Adipose tissue (tissue), 3 donors: ENCODE data around the gene TSPO2. TPM values are rescaled to one million over a fixed set of nuclear protein-coding genes. Genes with fewer than 3 reads are reported as not detected.

ENCODE experiments used
- H3K27ac ChIP-seq: one replicate; pipeline ENCODE4 v1.5.1; 2013; ENCODE audit warnings: low read depth, low read length
- WGBS, 3 donors: extraction: QIAGEN DNeasy Blood & Tissue Kit; methylation state at CpG; one replicate each; pipeline ENCODE4 v1.1.7; 2013; 5-methylcytosine and 5-hydroxymethylcytosine counted together
- polyA plus RNA-seq, 3 donors: library from polyadenylated mRNA; stranded (reverse); fragments of 200-250 nt; gene quantifications; one replicate each; pipeline ENCODE4 v1.2.3, GENCODE V29; 2013
- donor health status: healthy with polysubstance abuse.
- donor health status: Bipolar disorder and iron deficiency.
- donor health status: healthy.

Gene TSPO2
- polyA plus RNA-seq, 3 donors, result 0.08 TPM; not detected in 2

DNA sequence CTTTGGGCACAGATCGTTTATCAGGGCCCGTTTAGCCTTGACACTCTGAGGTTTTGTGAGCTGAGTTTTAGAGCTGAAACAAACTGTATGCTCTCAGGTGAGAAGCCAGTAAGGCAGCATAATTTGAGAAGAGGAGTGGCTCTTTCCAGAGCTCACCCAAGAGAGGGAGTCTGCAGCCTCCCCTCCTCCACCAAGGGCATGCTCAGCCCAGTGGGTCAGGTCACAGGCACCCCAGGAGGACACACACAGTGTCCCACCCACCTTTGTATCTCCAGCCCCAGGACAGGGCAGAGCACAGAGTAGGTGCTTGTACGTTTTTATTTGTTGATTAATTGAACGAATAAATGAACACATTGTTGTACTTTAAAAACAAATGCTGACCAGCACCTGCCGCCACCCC, 3.4 kb downstream of the TSPO2 start:
- no peak overlapping the region for H3K27ac ChIP-seq
- WGBS, 3 donors, result 38 to 74% (median 73%) methylated on average over 5 of the region's 5 CpGs

DNA sequence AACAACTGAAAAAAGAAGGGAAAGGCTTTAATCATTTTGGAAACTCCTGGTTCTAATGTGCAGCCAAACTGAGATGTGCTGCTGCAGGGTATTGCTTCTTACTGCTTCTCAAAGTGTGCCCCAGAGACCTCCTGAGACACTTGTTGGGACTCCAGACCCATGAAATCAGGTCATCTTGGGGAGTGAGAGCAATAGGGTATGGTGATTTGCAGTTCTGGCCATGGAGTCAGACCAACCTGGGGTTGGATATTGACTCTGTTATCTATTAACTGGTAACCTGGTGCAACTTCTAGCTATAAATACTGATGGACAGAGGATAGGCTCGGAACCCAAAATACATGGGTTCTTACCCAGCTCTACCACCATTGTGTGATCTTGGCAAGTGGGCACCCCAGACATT, 3.8 kb downstream of the TSPO2 start:
- H3K27ac ChIP-seq, result no peak overlapping the region
- 36 to 96% (median 89%) methylated on average over 1 of the region's 1 CpG for WGBS, 3 donors

DNA sequence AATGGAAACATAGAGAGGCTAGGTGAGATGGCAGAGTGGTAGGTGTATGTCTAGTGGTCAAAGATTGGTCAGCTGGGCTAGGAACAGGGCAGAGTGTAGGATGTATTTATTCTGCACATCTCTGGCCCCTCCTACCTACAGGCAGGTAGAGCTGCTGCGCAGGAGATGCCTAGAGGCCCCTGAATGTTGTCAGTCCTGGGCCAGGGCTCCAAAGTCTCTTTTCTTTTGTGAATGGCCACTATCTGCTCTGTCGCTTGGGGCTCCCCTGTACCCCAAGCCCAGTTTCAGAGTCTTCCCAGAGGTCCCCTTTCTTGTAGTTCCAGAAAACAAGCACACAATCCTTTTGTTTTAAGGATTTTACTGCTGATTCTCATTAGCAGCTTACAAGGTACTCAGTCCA, 5.0 kb downstream of the TSPO2 start:
- 91 to 97% (median 95%) methylated on average over 2 of the region's 2 CpGs for WGBS, 3 donors
- H3K27ac ChIP-seq, result no peak overlapping the region

GRCh38 chr6:41047745-41048732, 5.8 kb downstream of the TSPO2 start:
- H3K27ac ChIP-seq, result no peak overlapping the region
- 78 to 85% (median 79%) methylated on average over 9 of the region's 9 CpGs for WGBS, 3 donors

DNA sequence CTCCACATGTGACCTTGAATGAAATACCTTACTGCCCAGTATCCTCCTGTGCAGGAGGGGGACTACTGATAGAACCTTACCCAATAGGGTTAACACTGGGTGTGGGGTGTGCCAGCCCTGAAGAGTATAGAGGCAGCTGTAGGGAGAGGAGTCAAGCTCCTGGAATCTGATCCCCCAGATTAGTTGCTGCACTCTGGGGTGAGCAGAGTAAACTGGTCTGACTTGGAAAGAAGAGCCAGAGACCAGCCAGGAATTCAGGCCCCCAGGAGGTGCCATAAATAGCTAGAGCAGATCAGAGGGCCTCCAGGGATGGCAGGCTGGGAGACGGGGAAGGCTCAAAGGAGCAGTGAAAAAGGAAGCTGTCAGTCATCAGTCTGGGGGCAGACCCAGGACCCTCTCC, 7.3 kb downstream of the TSPO2 start:
- H3K27ac ChIP-seq, result no peak overlapping the region
- 77 to 83% (median 78%) methylated on average over 1 of the region's 1 CpG for WGBS, 3 donors

DNA sequence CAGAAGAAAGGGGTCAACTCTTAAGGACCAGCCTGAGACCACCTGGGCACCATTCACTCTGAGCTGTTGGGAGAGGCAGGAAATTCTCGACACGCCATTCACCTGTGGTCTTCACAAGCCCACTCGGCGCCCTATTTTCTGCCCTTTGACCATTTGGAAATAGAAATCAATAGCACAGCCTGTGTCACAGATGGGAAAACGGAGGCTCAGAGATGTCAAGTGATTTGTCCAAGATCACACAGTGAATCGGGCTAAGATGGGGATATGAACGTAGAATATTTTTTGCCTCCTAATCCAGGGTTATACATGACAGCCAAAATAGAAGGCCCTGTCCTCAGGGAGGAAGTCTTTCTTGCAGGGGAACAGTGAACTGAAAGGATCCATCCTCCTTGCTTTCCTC, 7.7 kb downstream of the TSPO2 start:
- 81 to 86% (median 85%) methylated on average over 7 of the region's 7 CpGs for WGBS, 3 donors
- no peak overlapping the region for H3K27ac ChIP-seq

- H3K27ac ChIP-seq, result no peak overlapping the region
- 32 to 84% (median 81%) methylated on average over 3 of the region's 3 CpGs for WGBS, 3 donors
Measured at GRCh38 chr6:41050536-41050935, 8.3 kb downstream of the TSPO2 start.

DNA sequence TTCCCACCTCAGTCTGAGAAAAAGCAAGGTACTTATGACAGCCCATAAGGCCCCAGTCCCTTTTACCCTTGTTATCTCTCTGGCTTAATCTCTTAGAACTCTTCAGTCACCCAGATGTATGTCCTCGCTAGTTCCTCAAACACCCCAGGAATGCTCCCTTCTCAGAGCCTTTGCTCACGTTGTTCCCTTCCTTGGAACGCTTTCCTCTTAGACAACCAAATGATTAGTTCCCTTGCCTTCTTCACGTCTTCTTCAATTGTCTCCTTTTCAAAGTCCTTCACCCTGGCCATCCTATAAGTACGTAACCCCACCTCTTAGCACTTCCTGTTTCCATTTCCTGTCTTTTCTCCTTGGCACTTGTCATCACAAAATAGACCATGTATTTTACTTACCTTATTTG, 9.6 kb downstream of the TSPO2 start:
- no peak overlapping the region for H3K27ac ChIP-seq
- 52 to 68% (median 61%) methylated on average over 5 of the region's 5 CpGs for WGBS, 3 donors

DNA sequence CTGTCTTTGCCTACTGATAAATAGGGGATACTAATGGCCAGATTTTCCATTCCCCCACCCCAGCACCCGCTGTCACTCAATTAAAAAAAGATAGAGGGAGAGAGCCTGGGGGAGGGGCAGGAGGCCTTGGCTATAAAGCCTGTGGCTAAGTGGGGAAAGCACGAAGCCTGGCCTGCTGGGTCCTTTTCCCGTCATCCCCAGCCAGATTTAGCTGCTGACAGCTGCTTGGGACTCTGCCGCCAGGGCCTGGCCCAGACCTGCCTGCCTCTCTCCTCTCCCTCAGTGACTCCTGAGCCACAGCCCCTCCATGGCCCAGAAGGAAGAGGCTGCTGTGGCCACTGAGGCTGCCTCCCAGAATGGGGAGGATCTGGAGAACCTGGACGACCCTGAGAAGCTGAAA, 10.8 kb downstream of the TSPO2 start, which contains the start of gene APOBEC2:
TSS of gene APOBEC2 (plus strand) at position 162 of the 400 bp plus-strand sequence. CDS start at position 308, 146 bp downstream.
- no peak within 1 kb of the TSS for H3K27ac ChIP-seq
- 23 to 84% (median 72%) methylated on average over 5 of the region's 5 CpGs for WGBS, 3 donors

GRCh38 chr6:41054511-41054910, 12.2 kb downstream of the TSPO2 start:
- no peak overlapping the region for H3K27ac ChIP-seq
- 74 to 97% (median 96%) methylated on average over 3 of the region's 3 CpGs for WGBS, 3 donors

DNA sequence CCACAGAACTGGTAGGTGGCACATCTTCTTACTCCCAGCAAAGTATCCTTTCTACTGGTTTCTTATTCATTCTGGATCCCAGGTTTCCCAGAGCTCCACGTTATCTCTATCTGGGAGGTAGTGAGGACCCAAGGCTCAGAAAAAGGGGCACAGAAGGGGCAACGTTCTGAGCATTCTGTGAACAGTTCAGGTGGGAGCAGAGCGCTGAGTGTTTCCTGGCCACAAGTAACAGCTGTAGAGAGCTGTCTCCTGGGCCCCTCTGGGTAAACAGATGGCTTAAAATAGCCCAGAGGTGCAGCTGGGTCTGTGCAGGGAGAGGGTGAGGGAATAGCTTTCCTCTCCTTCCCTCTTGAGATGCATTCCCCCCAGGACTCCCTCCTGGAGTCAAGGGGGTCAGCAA, 12.9 kb downstream of the TSPO2 start:
- no peak overlapping the region for H3K27ac ChIP-seq
- 31 to 60% (median 57%) methylated on average over 3 of the region's 3 CpGs for WGBS, 3 donors

GRCh38 chr6:41056768-41057490, 14.7 kb downstream of the TSPO2 start:
- no peak overlapping the region for H3K27ac ChIP-seq
- 60 to 91% (median 89%) methylated on average over 5 to 6 of the region's 6 CpGs for WGBS, 3 donors

DNA sequence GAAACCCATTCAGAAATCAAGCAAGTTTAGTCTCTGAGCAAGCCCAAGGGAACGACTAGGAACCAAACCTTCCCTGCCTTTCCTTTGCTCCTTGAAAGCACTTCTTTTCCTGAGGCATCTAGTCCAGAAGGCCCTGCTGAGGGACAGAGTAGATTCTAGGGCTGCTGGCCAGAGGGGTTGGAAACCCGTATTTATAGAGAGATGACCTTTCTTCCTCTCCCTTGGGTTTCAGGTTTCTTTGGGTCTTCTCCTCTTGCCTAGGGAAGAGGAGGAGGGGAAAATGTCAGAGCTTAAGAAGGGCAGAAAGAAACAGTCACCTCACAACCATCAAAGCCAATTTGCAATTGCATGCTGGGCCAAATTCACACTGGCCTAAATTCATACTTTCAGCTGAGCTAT, 16.5 kb downstream of the TSPO2 start:
- no peak overlapping the region for H3K27ac ChIP-seq
- WGBS, 3 donors, result 49 to 77% (median 77%) methylated on average over 2 of the region's 2 CpGs

GRCh38 chr6:41059556-41059955, 17.3 kb downstream of the TSPO2 start:
- no peak overlapping the region for H3K27ac ChIP-seq
- WGBS, 3 donors, result 83 to 88% (median 85%) methylated on average over 1 of the region's 1 CpG

DNA sequence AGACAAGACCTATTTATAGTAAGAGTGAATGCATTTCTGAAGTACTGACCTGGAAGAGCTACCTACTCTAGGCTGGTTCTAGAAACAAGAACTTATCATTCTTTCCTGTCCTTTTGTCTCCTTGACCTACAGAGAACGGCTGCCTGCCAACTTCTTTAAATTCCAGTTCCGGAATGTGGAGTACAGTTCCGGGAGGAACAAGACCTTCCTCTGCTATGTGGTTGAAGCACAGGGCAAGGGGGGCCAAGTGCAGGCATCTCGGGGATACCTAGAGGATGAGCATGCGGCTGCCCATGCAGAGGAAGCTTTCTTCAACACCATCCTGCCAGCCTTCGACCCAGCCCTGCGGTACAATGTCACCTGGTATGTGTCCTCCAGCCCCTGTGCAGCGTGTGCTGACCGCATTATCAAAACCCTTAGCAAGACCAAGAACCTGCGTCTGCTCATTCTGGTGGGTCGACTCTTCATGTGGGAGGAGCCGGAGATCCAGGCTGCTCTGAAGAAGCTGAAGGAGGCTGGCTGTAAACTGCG, 19.0 kb downstream of the TSPO2 start:
- H3K27ac ChIP-seq, result no peak overlapping the region
- WGBS, 3 donors, result 71 to 89% (median 84%) methylated on average over 13 of the region's 13 CpGs

DNA sequence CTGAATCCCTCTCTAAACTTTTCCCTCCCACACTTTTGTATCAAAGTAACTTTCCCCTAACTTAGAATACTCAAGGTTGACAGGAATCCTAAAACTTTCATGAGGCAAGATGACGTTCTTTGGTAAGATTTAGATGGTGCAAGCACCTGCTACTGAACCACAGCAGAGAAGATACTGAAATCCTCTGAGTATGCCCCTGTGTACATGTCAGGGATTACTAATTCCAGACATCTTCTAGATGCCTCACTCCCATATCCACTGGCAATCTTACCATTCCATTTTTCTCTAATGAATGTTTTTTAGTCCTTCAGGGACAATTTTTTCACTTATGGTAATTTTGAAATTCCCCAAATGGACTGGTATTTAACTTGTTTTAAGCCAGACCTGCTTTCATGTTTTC, 19.8 kb downstream of the TSPO2 start:
- no peak overlapping the region for H3K27ac ChIP-seq
- 54 to 87% (median 74%) methylated on average over 1 of the region's 1 CpG for WGBS, 3 donors

GRCh38 chr6:41063884-41064285, 21.6 kb downstream of the TSPO2 start:
- 32 to 91% (median 89%) methylated on average over 2 of the region's 2 CpGs for WGBS, 3 donors
- H3K27ac ChIP-seq, result no peak overlapping the region

DNA sequence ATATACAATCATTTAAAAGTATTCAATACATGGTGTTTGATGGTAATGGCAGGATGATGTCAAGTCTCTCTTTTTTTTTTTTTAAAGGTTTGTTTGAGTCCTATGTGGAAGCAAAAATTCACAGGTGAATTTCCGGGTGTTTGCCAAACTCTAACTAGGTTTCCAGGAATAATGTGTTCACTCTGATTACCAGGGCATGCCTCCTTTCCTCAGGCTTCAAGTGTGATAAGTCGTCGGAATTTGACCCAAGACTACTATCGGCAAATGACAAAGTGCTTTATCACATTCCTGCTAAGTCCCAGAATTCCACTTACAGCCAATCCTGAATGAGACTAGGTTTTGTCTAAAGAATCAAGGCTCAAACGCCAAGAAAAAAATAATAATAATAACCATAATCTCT, 22.6 kb downstream of the TSPO2 start:
- 33 to 82% (median 82%) methylated on average over 5 of the region's 5 CpGs for WGBS, 3 donors
- no peak overlapping the region for H3K27ac ChIP-seq

DNA sequence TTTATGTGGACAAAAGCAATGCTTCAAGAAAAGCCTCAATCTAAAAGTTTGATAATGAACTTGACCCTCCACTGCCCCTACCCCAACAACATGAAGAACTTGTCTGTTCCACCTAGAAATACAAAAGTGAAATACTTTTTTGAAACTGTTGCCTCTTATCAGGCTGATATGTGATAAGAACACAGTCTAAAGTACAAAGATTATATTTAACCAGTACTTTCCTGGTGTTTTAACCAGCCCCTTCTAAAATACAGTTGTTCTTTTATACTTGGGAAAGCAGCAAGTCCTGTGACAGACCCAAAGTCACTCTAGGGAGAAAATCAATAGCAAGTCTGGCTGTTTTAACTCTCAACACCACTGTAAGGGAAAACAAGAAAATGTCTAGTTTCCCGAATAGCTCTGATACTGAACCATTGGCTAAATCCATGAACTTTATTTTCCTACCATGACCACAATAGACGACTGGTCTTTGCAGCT, 23.3 kb downstream of the TSPO2 start:
- H3K27ac ChIP-seq, result no peak overlapping the region
- WGBS, 3 donors, result 28 to 95% (median 92%) methylated on average over 2 of the region's 2 CpGs
